HG02884 (cell line): Measurements from ENCODE around the gene RAD51B.

Source experiments
- ATAC-seq: cut with Tn5 transposase; IDR thresholded peaks from one replicate; pipeline ENCODE4 v1.9.1; 2021; ENCODE audit warnings: mild to moderate bottlenecking, moderate library complexity; ENCODE audit not compliant: unreplicated experiment

The RAD51B gene

GRCh38 chr14:68682166-68683103, 862.9 kb downstream of the RAD51B start:
- ATAC-seq: no peak

- ATAC-seq: no peak
Observed at GRCh38 chr14:68683326-68683725, 863.7 kb downstream of the RAD51B start.

GRCh38 chr14:68684466-68685418, 865.2 kb downstream of the RAD51B start:
- no peak for ATAC-seq

GRCh38 chr14:68685419-68686204, 866.0 kb downstream of the RAD51B start:
- peak; percentile 70 for ATAC-seq

- no peak for ATAC-seq
Observed at GRCh38 chr14:68686205-68686465, 866.6 kb downstream of the RAD51B start.

GRCh38 chr14:68686724-68687123, 867.1 kb downstream of the RAD51B start:
- ATAC-seq: no peak

- ATAC-seq: no peak
Observed at GRCh38 chr14:68687746-68688145, 868.2 kb downstream of the RAD51B start.

GRCh38 chr14:68688872-68689371, 869.3 kb downstream of the RAD51B start:
- ATAC-seq: no peak

- ATAC-seq: no peak
Observed at GRCh38 chr14:68689511-68689910, 869.9 kb downstream of the RAD51B start.

GRCh38 chr14:68690089-68690958, 870.7 kb downstream of the RAD51B start:
- ATAC-seq: no peak

- ATAC-seq: no peak
Observed at GRCh38 chr14:68691031-68691791, 871.6 kb downstream of the RAD51B start.

- ATAC-seq: no peak
Observed at GRCh38 chr14:68691792-68692118, 872.2 kb downstream of the RAD51B start.

- ATAC-seq: no peak
Observed at GRCh38 chr14:68692216-68692615, 872.6 kb downstream of the RAD51B start.

- no peak for ATAC-seq
Observed at GRCh38 chr14:68692916-68693771, 873.6 kb downstream of the RAD51B start.

GRCh38 chr14:68693926-68694325, 874.3 kb downstream of the RAD51B start:
- no peak for ATAC-seq

- ATAC-seq: no peak
Observed at GRCh38 chr14:68694516-68695235, 875.1 kb downstream of the RAD51B start.

- ATAC-seq: peak; percentile 89
Observed at GRCh38 chr14:68695326-68695768, 875.8 kb downstream of the RAD51B start.

- no peak for ATAC-seq
Observed at GRCh38 chr14:68695856-68696255, 876.3 kb downstream of the RAD51B start.
